Thymus (tissue), 11 donors: ENCODE results near the gene SIL1. TPM values are rescaled to one million over a fixed set of nuclear protein-coding genes. Genes with fewer than 3 reads are reported as not detected.
"Not testable (repeated sequence)": the region's sequence is repeated elsewhere in the genome, so short reads cannot be mapped to it uniquely, and the experiment has no call there.

ENCODE experiments used
- DNase-seq, 9 donors: peaks; one replicate each; pipeline ENCODE4 v3.0.0-alpha.2; 2013; ENCODE audit warnings: low spot score in 9 of 9, low read depth in 6 of 9, missing footprints in 1 of 9
- H3K27ac ChIP-seq, 2 donors: one replicate each; pipeline ENCODE4 v1.5.1; 2013; ENCODE audit warnings: control low read depth in 1 of 2, low read depth in 1 of 2, low read length in 1 of 2, mild to moderate bottlenecking in 1 of 2, moderate library complexity in 1 of 2
- H3K27me3 ChIP-seq, 2 donors: one replicate each; pipeline ENCODE4 v1.5.1; 2013; ENCODE audit warnings: low read length in 1 of 2; ENCODE audit not compliant: control insufficient read depth in 2 of 2, insufficient read depth in 1 of 2
- H3K36me3 ChIP-seq, 2 donors: one replicate each; pipeline ENCODE4 v1.5.1; 2013; ENCODE audit warnings: low read length in 1 of 2, mild to moderate bottlenecking in 1 of 2, moderate library complexity in 1 of 2; ENCODE audit not compliant: control insufficient read depth in 2 of 2, insufficient read depth in 2 of 2
- H3K4me1 ChIP-seq, 2 donors: one replicate each; pipeline ENCODE4 v1.5.1; 2013; ENCODE audit warnings: low read length in 2 of 2; ENCODE audit not compliant: control insufficient read depth in 2 of 2, insufficient read depth in 2 of 2
- H3K4me3 ChIP-seq, 2 donors: one replicate each; pipeline ENCODE4 v1.5.1; 2013; ENCODE audit warnings: low read length in 2 of 2, control low read depth in 1 of 2, mild to moderate bottlenecking in 1 of 2
- H3K9me3 ChIP-seq, 2 donors: one replicate each; pipeline ENCODE4 v1.5.1; 2013; ENCODE audit warnings: low read length in 1 of 2, mild to moderate bottlenecking in 1 of 2; ENCODE audit not compliant: control insufficient read depth in 2 of 2, insufficient read depth in 1 of 2
- WGBS: extraction: QIAGEN DNeasy Blood & Tissue Kit; methylation state at CpG from one replicate; pipeline ENCODE4 v1.1.7; 2013; 5-methylcytosine and 5-hydroxymethylcytosine counted together
- polyA plus RNA-seq: library from polyadenylated mRNA; stranded (reverse); fragments of 200-250 nt; gene quantifications from one replicate; pipeline ENCODE4 v1.2.3, GENCODE V29; 2013
- total RNA-seq: library from RNA; stranded (reverse); fragments of 120-200 nt; gene quantifications from one replicate; pipeline ENCODE4 v1.2.4, GENCODE V29; 2013
- donor health status: healthy.

SIL1 gene
- total and polyA plus RNA-seq, 2 donors = 17.0 to 30.2 TPM

DNA sequence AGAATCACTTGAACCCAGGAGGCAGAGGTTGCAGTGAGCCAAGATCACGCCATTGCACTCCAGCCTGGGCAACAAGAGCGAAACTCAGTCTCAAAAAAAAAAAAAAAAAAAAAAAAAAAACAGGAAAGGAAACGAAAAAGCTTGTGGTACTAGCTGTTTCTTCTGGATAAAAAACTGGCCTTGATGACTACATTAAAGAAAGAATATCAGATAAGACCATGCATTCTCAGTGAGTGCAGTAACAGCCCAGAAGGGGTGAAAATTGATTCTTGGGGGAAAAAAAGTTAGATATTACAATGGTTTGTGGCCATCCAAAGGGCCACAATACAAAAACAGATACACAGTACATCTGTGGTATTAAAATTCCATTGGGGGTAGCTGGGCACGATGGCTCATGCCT, 5.3 kb downstream of the SIL1 start:
- 70% methylated on average over 4 of the region's 4 CpGs for WGBS
- not testable (repeated sequence) for H3K9me3 ChIP-seq, H3K4me3 ChIP-seq, H3K27me3 ChIP-seq, DNase-seq, H3K36me3 ChIP-seq, H3K27ac ChIP-seq, H3K4me1 ChIP-seq

DNA sequence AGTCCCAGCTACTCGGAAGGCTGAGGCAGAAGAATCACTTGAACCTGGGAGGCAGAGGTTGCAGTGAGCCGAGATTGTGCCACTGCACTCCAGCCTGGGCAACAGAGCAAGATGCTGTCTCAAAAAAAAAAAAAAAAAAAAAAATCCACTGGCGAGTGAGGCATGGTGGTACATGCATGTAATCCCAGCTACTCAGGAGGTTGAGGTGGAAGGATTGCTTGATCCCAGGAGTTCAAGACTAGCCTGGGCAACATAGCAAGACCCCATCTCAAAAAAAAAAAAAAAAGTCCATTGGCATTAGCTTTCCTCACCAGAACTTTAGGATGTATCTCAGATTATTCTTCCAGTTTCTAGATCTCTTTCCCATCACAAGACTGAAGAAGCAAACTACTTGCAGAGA, 6.2 kb downstream of the SIL1 start:
- WGBS = 97% methylated on average over 3 of the region's 3 CpGs

DNA sequence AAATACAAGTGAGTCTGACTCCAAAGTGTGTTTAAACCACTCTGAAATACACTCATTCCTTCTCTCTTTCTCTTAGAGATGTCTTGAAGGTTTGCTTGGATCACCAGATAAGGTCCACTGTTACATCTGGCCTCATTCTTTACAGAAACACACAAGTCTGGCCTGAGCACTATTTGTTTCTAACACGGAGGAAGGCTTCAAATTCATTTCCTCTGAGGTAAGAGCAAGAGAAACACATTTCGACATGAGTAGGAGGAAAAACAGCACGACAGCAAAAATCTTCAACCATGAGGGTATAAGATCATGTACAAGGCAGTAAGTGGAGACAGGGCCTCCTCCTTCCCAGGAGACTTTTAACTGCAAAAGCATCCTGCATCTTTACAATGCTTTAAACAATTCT, 8.0 kb downstream of the SIL1 start:
- H3K36me3 ChIP-seq = peaks cover 0 to 5% of the 10 kb centered on the region in 2 donors
- H3K27me3 ChIP-seq = no peaks in the 10 kb centered on the region
- H3K9me3 ChIP-seq = no peaks in the 10 kb centered on the region
- no peak overlapping the region for H3K27ac ChIP-seq
- no peak for DNase-seq
- no peak overlapping the region for H3K4me3 ChIP-seq
- WGBS = 83% methylated on average over 3 of the region's 3 CpGs
- no peaks in the 10 kb centered on the region for H3K4me1 ChIP-seq

More for the DNA sequence above, 6.2 kb downstream of the SIL1 start:
- H3K4me1 ChIP-seq, H3K36me3 ChIP-seq, H3K9me3 ChIP-seq, H3K27me3 ChIP-seq, DNase-seq, H3K27ac ChIP-seq, H3K4me3 ChIP-seq: not testable (repeated sequence)

DNA sequence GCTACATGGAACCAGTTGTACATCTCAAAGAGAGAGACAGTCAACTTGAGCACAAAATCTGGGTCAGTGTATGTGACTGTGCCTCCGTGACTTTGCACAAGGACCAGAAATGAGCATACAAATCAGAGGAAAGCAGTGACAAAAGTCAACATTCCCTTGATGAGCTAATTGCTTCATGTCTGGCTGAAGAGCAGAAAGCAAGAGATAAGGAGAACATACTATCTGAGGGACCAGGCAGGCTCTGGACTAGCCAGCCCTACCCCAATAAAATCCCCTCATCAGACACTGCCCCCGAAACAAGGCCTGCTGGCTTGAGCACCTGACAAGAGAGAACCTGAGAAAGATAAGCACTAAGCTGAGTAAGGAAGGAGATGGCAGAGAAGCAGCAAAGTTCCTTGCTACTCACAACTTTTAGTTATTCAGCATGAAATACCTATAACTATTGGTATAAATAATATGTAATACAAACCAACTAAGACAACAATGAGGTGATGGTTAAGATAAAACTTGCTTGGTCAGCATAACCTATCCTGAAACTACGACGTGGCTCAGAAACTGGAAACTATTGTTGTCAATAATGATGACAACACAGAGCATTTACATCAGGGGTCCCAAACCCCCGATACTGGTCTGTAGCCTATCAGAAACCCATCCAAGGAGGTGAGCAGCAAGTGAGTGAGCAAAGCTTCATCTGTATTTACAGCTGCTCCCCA, 9.5 kb downstream of the SIL1 start:
- no peaks in the 10 kb centered on the region for H3K9me3 ChIP-seq
- H3K27ac ChIP-seq = no peak overlapping the region
- no peaks in the 10 kb centered on the region for H3K4me1 ChIP-seq
- H3K27me3 ChIP-seq = no peaks in the 10 kb centered on the region
- WGBS = 97% methylated on average over 5 of the region's 5 CpGs
- DNase-seq = no peak
- no peak overlapping the region for H3K4me3 ChIP-seq
- peaks cover 0 to 5% of the 10 kb centered on the region in 2 donors for H3K36me3 ChIP-seq

DNA sequence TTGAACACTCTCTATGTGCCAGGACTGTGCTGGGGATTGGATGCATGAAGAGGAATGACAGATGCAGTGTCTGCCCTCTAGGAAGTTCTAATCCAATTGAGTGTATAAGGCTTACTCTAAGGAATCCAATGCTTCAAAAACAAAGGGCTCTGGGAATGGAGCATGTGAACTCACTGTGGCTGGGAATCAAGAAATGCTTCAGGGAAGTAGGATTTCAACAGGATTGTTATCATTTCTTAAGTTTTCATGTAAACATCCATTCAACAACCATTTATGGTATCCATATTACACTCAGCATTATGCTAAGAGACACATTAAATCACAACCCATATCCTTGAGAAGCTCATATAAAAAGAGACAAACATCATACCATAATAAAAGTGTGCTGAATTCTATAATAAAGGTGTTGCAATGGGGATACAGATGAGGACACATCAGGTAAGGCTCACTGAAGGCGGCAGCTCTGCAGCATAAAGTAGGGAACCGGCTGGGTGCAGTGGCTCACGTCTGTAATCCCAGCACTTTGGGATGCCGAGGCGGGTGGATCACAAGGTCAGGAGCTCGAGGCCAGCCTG, 11.3 kb downstream of the SIL1 start:
- WGBS = 98% methylated on average over 6 of the region's 6 CpGs
- DNase-seq = no peak

DNA sequence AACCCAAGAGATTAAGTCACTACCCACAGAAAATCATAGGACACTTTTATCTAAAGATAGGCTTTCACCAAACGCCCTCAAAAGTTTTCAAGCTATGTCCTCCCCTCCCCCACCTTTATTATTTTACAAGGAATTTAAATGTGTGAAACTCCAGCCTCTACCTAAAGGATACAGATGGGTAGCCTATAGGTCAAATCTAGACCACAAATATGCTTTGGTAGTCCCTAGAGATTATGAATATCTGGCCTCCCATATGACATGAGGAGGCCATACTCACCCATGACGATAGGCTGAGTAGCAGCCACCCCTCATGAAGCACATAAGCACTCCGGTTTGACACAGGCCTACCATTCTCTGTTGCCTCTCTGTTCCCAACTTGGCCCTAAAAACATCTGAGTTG, 11.9 kb downstream of the SIL1 start:
- 97% methylated on average over 3 of the region's 3 CpGs for WGBS

More for the DNA sequence above, 11.3 kb downstream of the SIL1 start:
- Histone ChIP-seq H3K4me3 (no peak overlapping the region), H3K9me3 (no peaks in the 10 kb centered on the region), H3K36me3 (peaks cover 0 to 5% of the 10 kb centered on the region in 2 donors), H3K4me1 (no peaks in the 10 kb centered on the region), H3K27ac (no peak overlapping the region), H3K27me3 (no peaks in the 10 kb centered on the region)

DNA sequence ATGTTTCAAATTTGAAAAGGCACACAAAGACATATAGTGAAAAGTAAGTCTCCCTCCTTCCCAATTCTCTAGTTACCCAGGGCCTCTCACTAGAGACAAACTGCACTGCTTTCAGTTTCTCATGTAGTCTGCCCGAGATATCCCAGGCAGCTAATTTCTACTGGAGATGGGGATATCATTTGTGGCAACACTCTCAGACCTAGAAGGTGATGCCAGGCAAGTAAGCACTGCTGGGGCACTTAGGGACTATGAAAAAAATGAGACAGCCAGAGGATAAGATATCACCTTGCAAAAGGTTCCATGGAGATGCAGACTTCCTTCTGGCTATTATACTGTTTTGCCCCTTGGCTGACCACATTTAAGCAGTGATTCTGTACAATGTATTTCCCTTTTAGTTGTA, 12.6 kb downstream of the SIL1 start:
- H3K4me3 ChIP-seq = no peak overlapping the region
- H3K4me1 ChIP-seq = peaks cover 0 to 2% of the 10 kb centered on the region in 2 donors
- WGBS = 68% methylated on average over 1 of the region's 1 CpG
- no peak overlapping the region for H3K27ac ChIP-seq
- H3K27me3 ChIP-seq = no peaks in the 10 kb centered on the region
- DNase-seq = no peak
- H3K36me3 ChIP-seq = peaks cover 0 to 5% of the 10 kb centered on the region in 2 donors
- H3K9me3 ChIP-seq = no peaks in the 10 kb centered on the region

More for the DNA sequence above, 11.9 kb downstream of the SIL1 start:
- no peak overlapping the region for H3K27ac ChIP-seq
- DNase-seq = no peak
- no peak overlapping the region for H3K4me3 ChIP-seq
- no peaks in the 10 kb centered on the region for H3K9me3 ChIP-seq
- H3K27me3 ChIP-seq = no peaks in the 10 kb centered on the region
- H3K4me1 ChIP-seq = peaks cover 0 to 2% of the 10 kb centered on the region in 2 donors
- H3K36me3 ChIP-seq = peaks cover 0 to 5% of the 10 kb centered on the region in 2 donors

DNA sequence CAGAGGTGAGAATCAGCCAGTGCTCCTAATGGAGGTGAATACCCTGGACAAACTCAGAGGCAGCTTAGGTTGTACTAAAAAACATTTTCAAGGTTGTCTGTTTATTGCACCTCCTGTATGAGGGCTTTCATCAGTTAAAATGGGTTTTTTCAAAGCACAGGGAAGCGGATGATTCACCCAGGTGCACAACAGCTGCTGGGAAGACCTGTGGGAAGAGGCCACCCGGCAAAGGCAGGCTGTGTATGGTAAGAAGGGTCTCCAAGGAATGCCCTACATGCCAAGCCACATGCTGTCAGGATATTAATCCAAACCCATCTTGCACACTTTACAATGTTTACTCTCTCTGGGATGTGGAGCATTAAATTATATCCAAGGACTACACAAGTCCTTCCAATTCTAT, 14.7 kb downstream of the SIL1 start:
- Histone ChIP-seq H3K4me3 (no peak overlapping the region), H3K9me3 (no peaks in the 10 kb centered on the region), H3K4me1 (peaks cover 0 to 2% of the 10 kb centered on the region in 2 donors), H3K27me3 (no peaks in the 10 kb centered on the region), H3K27ac (no peak overlapping the region), H3K36me3 (peaks cover 0 to 3% of the 10 kb centered on the region in 2 donors)
- no peak for DNase-seq
- WGBS = 90% methylated on average over 2 of the region's 2 CpGs

DNA sequence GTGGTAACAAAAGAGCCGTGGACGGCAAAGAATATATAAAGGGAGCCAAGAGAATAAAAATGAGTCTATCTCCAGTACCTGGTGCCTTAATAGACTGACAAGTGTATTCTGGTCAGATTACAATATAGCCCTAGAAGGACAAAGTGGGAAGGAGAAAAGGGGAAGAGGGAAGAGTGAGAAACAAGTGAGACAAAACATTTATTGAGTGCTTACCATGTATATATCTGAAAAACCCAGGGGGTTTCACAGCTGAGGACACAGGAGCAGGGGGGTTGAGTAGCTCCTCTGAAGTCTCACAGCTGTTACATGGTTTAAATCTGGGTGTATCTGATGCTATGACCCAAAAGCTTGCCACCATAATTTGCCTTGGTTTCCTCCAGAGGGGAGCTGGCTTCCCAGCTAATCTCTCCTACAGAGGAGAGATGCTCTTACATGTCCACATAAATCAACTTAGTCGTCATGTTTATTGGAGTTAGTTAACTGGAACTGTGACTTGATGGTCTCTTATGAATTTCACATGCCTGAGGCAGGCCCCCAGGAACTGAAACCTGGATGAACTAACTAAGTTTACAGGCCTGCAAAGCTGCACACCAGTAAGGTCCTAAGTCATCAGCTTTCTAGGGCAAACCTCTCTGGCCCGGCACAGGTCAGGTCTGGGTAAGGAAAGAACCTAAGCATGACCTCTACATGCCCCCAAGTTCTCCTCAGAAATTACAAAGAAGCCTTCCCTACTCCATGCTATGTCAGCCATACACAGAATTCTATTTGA, 15.5 kb downstream of the SIL1 start:
- Histone ChIP-seq H3K36me3 (peaks cover 0 to 3% of the 10 kb centered on the region in 2 donors), H3K9me3 (no peaks in the 10 kb centered on the region), H3K27ac (no peak overlapping the region), H3K27me3 (no peaks in the 10 kb centered on the region), H3K4me3 (no peak overlapping the region), H3K4me1 (peaks cover 3 to 9% of the 10 kb centered on the region in 2 donors)
- DNase-seq = no peak
- WGBS = 98% methylated on average over 4 of the region's 4 CpGs
